HepG2 (cell line): Measurements from ENCODE around the gene FITM2. TPM values are rescaled to one million over a fixed set of nuclear protein-coding genes. Genes with fewer than 3 reads are reported as not detected.

Experiments used
- CEBPB ChIP-seq: IDR thresholded peaks from 2 replicates; pipeline ENCODE4 v1.6.1; 2011; ENCODE audit warnings: low read depth, low read length, improper control_type of control experiment, borderline replicate concordance
- CENPT ChIP-seq: sonication (generic); formaldehyde crosslinking; IDR thresholded peaks from 2 replicates; pipeline ENCODE4 v1.8.0; 2022; ENCODE audit warnings: low read depth, mild to moderate bottlenecking, moderate library complexity, missing genetic modification reagents
- DNMT3B ChIP-seq: conservative IDR thresholded peaks from 2 replicates; pipeline ENCODE4 v1.6.1; 2016; ENCODE audit warnings: missing biosample characterization, control low read depth
- FOXO1 ChIP-seq: sonication (generic); formaldehyde crosslinking; IDR thresholded peaks from 2 replicates; pipeline ENCODE4 v1.4.0; 2020; ENCODE audit warnings: missing genetic modification reagents
- RORA ChIP-seq: sonication (generic); formaldehyde crosslinking; IDR thresholded peaks from 2 replicates; pipeline ENCODE4 v1.5.0; 2020; ENCODE audit warnings: mild to moderate bottlenecking, missing genetic modification reagents, moderate library complexity
- RXRA ChIP-seq: sonication (generic); formaldehyde crosslinking; IDR thresholded peaks from 2 replicates; pipeline ENCODE4 v1.5.1; 2020; ENCODE audit warnings: missing genetic modification reagents
- SOX13 ChIP-seq, 3 experiments: fragments of 450-650 bp in 1 of 3; sonication (generic) in 1 of 3; formaldehyde crosslinking in 1 of 3; IDR thresholded peaks in 2 of 3; conservative IDR thresholded peaks in 1 of 3; 2 replicates each; pipeline versions ENCODE4 v1.5.0 to v1.6.1; 2016 to 2020; ENCODE audit warnings: antibody characterized with exemption in 1 of 3, mild to moderate bottlenecking in 1 of 3, missing compliant biosample characterization in 1 of 3, missing genetic modification reagents in 1 of 3, moderate library complexity in 1 of 3
- STAT5B ChIP-seq: sonication (generic); formaldehyde crosslinking; IDR thresholded peaks from 2 replicates; pipeline ENCODE4 v1.4.0; 2020; ENCODE audit warnings: missing genetic modification reagents
- TAF1 ChIP-seq: sonication (generic); formaldehyde crosslinking; IDR thresholded peaks from 2 replicates; pipeline ENCODE4 v1.4.0; 2020; ENCODE audit warnings: missing genetic modification reagents
- TOE1 ChIP-seq: sonication (generic); formaldehyde crosslinking; IDR thresholded peaks from 2 replicates; pipeline ENCODE4 v1.4.0; 2020; ENCODE audit warnings: mild to moderate bottlenecking, missing genetic modification reagents
- WIZ ChIP-seq: sonication (generic); formaldehyde crosslinking; IDR thresholded peaks from 2 replicates; pipeline ENCODE4 v1.5.1; 2020; ENCODE audit warnings: mild to moderate bottlenecking, missing genetic modification reagents
- ZBTB1 ChIP-seq: sonication (generic); formaldehyde crosslinking; IDR thresholded peaks from 2 replicates; pipeline ENCODE4 v1.4.0; 2020; ENCODE audit warnings: missing genetic modification reagents, borderline replicate concordance
- ZNF264 ChIP-seq: sonication (generic); formaldehyde crosslinking; IDR thresholded peaks from 2 replicates; pipeline ENCODE4 v1.4.0; 2020; ENCODE audit warnings: missing genetic modification reagents
- ZSCAN9 ChIP-seq: IDR thresholded peaks from 2 replicates; pipeline ENCODE4 v1.6.1; 2016; ENCODE audit warnings: borderline replicate concordance
- polyA plus RNA-seq, 8 experiments: library from polyadenylated mRNA; depleted of rRNA in 3 of 8; stranded (reverse) in 7 of 8; unstranded in 1 of 8; fragments of >200 nt; fragmentation: Illumina TruSeq in 4 of 8; extraction: Trizol in 4 of 8; gene quantifications; 2 replicates each; pipeline versions ENCODE4 v1.2.1 to v1.2.3, GENCODE V29; 2011 to 2016; ENCODE audit warnings: low read depth in 4 of 8, missing spikeins in 1 of 8, mixed read lengths in 1 of 8; ENCODE audit not compliant: insufficient read depth in 1 of 8
- total RNA-seq, 5 experiments: library from RNA; depleted of rRNA; stranded (reverse); fragments of >200 nt; fragmentation: Illumina TruSeq; extraction: Trizol; gene quantifications; 2 replicates each; pipeline ENCODE4 v1.2.3, GENCODE V29; 2016; ENCODE audit warnings: low read depth in 1 of 5
- TF ChIP-seq, protein P1 (sequence below): sonication (generic); formaldehyde crosslinking; IDR thresholded peaks from 2 replicates; pipeline ENCODE4 v1.8.1; 2023; ENCODE audit warnings: mild to moderate bottlenecking, inconsistent platforms, moderate library complexity, missing genetic modification reagents, borderline replicate concordance
- TF ChIP-seq, protein P2 (sequence below): sonication (generic); formaldehyde crosslinking; conservative IDR thresholded peaks from 2 replicates; pipeline ENCODE4 v1.4.0; 2020; ENCODE audit warnings: missing genetic modification reagents
- TF ChIP-seq, protein P3 (sequence below): sonication (generic); formaldehyde crosslinking; IDR thresholded peaks from 2 replicates; pipeline ENCODE4 v1.9.0; 2021; ENCODE audit warnings: missing genetic modification reagents, borderline replicate concordance
- TF ChIP-seq, protein P4 (sequence below): sonication (generic); formaldehyde crosslinking; IDR thresholded peaks from 2 replicates; pipeline ENCODE4 v1.4.0; 2020; ENCODE audit warnings: missing genetic modification reagents, borderline replicate concordance

FITM2 gene
- total and polyA plus RNA-seq, 2 of the 13 experiments (the other 11 are each of a cell fraction or from before 2014, with no cell fraction given): 9.6 to 24.5 TPM

DNA sequence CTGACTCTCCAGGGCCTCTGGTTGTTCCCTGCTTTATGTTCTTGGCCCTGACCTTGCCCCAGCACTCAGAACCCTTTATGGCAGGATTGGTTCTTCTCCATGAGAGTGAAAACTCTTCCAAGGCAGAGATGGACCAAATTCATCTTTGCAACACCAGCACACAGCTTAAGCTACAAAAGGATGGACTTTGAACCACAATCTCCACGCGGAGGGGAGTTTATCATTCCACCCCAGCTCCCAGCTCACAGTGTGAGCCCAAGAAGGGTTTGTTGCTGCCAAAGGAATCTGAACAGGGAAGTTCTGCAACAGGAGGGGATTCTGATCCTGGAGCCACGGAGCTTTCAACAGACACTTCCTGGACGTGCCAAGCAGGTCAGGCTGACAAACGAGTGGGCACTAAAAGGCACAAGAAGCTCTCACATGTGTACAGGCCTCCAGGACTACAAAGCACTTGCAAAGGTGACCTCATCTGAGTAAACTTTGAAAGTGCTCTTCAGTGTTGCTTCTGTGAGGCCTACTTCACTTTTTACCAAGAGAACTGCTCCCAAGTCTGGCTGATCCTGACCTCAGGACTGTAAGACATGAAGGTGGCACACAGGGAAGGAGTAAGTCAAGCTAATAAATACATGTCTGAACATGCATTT, 8.9 kb downstream of the FITM2 start (continued):
- TF ChIP-seq, protein P1, sequence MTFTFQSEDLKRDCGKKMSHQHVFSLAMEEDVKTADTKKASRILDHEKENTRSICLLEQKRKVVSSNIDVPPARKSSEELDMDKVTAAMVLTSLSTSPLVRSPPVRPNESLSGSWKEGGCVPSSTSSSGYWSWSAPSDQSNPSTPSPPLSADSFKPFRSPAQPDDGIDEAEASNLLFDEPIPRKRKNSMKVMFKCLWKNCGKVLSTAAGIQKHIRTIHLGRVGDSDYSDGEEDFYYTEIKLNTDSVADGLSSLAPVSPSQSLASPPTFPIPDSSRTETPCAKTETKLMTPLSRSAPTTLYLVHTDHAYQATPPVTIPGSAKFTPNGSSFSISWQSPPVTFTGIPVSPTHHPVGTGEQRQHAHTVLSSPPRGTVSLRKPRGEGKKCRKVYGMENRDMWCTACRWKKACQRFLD: peak; percentile 74; the same call in 1 of the 2 replicates
- peak; percentile 94; the same call in 1 of the 2 replicates for TF ChIP-seq ZSCAN9 (CRISPR knock-in tag)
- TF ChIP-seq WIZ: no peak; the same call in 1 of the 2 replicates
- TF ChIP-seq, protein P2, sequence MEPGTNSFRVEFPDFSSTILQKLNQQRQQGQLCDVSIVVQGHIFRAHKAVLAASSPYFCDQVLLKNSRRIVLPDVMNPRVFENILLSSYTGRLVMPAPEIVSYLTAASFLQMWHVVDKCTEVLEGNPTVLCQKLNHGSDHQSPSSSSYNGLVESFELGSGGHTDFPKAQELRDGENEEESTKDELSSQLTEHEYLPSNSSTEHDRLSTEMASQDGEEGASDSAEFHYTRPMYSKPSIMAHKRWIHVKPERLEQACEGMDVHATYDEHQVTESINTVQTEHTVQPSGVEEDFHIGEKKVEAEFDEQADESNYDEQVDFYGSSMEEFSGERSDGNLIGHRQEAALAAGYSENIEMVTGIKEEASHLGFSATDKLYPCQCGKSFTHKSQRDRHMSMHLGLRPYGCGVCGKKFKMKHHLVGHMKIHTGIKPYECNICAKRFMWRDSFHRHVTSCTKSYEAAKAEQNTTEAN: no peak
- TF ChIP-seq STAT5B (CRISPR knock-in tag): no peak
- peak; percentile 42; the same call in 1 of the 2 replicates for TF ChIP-seq TAF1 (CRISPR knock-in tag)
- TF ChIP-seq, protein P3, sequence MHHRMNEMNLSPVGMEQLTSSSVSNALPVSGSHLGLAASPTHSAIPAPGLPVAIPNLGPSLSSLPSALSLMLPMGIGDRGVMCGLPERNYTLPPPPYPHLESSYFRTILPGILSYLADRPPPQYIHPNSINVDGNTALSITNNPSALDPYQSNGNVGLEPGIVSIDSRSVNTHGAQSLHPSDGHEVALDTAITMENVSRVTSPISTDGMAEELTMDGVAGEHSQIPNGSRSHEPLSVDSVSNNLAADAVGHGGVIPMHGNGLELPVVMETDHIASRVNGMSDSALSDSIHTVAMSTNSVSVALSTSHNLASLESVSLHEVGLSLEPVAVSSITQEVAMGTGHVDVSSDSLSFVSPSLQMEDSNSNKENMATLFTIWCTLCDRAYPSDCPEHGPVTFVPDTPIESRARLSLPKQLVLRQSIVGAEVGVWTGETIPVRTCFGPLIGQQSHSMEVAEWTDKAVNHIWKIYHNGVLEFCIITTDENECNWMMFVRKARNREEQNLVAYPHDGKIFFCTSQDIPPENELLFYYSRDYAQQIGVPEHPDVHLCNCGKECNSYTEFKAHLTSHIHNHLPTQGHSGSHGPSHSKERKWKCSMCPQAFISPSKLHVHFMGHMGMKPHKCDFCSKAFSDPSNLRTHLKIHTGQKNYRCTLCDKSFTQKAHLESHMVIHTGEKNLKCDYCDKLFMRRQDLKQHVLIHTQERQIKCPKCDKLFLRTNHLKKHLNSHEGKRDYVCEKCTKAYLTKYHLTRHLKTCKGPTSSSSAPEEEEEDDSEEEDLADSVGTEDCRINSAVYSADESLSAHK (CRISPR knock-in tag): no peak; the same call in 1 of the 2 replicates
- no peak; the same call in 1 of the 2 replicates for TF ChIP-seq ZNF264 (CRISPR knock-in tag)
- peak; percentile 25; the same call in 1 of the 2 replicates for TF ChIP-seq ZBTB1 (CRISPR knock-in tag)
- TF ChIP-seq CEBPB: no peak
- TF ChIP-seq RXRA (CRISPR knock-in tag): peak; percentile 74
- 0 out of 2 replicates have a peak, but pooled peaks have one; percentile 72 for TF ChIP-seq DNMT3B (CRISPR knock-in tag)
- TF ChIP-seq RORA: no peak
- TF ChIP-seq, protein P4, sequence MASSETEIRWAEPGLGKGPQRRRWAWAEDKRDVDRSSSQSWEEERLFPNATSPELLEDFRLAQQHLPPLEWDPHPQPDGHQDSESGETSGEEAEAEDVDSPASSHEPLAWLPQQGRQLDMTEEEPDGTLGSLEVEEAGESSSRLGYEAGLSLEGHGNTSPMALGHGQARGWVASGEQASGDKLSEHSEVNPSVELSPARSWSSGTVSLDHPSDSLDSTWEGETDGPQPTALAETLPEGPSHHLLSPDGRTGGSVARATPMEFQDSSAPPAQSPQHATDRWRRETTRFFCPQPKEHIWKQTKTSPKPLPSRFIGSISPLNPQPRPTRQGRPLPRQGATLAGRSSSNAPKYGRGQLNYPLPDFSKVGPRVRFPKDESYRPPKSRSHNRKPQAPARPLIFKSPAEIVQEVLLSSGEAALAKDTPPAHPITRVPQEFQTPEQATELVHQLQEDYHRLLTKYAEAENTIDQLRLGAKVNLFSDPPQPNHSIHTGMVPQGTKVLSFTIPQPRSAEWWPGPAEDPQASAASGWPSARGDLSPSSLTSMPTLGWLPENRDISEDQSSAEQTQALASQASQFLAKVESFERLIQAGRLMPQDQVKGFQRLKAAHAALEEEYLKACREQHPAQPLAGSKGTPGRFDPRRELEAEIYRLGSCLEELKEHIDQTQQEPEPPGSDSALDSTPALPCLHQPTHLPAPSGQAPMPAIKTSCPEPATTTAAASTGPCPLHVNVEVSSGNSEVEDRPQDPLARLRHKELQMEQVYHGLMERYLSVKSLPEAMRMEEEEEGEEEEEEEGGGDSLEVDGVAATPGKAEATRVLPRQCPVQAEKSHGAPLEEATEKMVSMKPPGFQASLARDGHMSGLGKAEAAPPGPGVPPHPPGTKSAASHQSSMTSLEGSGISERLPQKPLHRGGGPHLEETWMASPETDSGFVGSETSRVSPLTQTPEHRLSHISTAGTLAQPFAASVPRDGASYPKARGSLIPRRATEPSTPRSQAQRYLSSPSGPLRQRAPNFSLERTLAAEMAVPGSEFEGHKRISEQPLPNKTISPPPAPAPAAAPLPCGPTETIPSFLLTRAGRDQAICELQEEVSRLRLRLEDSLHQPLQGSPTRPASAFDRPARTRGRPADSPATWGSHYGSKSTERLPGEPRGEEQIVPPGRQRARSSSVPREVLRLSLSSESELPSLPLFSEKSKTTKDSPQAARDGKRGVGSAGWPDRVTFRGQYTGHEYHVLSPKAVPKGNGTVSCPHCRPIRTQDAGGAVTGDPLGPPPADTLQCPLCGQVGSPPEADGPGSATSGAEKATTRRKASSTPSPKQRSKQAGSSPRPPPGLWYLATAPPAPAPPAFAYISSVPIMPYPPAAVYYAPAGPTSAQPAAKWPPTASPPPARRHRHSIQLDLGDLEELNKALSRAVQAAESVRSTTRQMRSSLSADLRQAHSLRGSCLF: no peak
- TF ChIP-seq TOE1: peak; percentile 76
- TF ChIP-seq FOXO1: peak; percentile 84
- no peak for TF ChIP-seq CENPT (CRISPR knock-in tag)
- TF ChIP-seq SOX13 (IDR thresholded peaks at IDR 0.05): 0 out of 2 replicates have a peak, but pooled peaks have one; percentile 18
- TF ChIP-seq SOX13 (CRISPR knock-in tag; conservative IDR thresholded peaks at IDR 0.05 in 1 of 2, IDR thresholded peaks at IDR 0.05 in 1 of 2): peak in 1 of 2 experiments; percentile 83; a peak in 2 of 4 replicates
